Measurements from ENCODE around the gene ARL4A.

DNA sequence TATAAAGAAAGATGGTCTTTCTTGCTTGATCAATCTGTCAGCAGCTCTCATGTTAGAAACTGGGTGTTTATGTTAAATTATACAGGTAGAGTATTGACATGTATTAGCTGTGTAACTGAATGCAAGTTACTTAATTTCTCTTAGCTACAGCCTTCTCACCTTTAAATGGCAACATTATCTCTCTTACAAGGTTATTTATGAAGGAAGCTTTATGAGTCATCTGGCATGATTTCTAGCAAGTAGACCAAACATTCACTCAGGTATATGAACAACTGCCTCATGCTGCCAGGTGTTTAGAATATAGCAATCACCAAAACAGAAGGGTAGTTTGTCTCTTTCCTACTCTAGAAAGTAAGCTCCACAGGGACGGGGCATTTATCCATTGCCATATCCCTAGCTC, 8.5 kb downstream of the ARL4A start:
- TF ChIP-seq, protein P1, sequence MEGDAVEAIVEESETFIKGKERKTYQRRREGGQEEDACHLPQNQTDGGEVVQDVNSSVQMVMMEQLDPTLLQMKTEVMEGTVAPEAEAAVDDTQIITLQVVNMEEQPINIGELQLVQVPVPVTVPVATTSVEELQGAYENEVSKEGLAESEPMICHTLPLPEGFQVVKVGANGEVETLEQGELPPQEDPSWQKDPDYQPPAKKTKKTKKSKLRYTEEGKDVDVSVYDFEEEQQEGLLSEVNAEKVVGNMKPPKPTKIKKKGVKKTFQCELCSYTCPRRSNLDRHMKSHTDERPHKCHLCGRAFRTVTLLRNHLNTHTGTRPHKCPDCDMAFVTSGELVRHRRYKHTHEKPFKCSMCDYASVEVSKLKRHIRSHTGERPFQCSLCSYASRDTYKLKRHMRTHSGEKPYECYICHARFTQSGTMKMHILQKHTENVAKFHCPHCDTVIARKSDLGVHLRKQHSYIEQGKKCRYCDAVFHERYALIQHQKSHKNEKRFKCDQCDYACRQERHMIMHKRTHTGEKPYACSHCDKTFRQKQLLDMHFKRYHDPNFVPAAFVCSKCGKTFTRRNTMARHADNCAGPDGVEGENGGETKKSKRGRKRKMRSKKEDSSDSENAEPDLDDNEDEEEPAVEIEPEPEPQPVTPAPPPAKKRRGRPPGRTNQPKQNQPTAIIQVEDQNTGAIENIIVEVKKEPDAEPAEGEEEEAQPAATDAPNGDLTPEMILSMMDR (IDR thresholded peaks at IDR 0.05 in 2 of 3, conservative IDR thresholded peaks at IDR 0.05 in 1 of 3; ENCODE audit: control insufficient read depth in 2 of 3, extremely low read depth in 1 of 3, insufficient read depth in 1 of 3, low read depth in 3 of 3, low read length in 3 of 3), result no peak
- TF ChIP-seq CUX1 (IDR thresholded peaks at IDR 0.05; ENCODE audit: insufficient replicate concordance, low read depth, low read length) (no peak), RAD21 (IDR thresholded peaks at IDR 0.05; ENCODE audit: insufficient read depth, low read depth, low read length) (no peak), RFX5 (IDR thresholded peaks at IDR 0.05; ENCODE audit: low read depth, low read length) (no peak), POLR2A (IDR thresholded peaks at IDR 0.05; ENCODE audit: low read depth, low read length) (no peak), YBX1 (IDR thresholded peaks at IDR 0.05) (no peak), HDGF (IDR thresholded peaks at IDR 0.05) (no peak), NR2C1 (IDR thresholded peaks at IDR 0.05) (no peak), POLR2AphosphoS2 (IDR thresholded peaks at IDR 0.05; ENCODE audit: low read depth, low read length) (no peak)
- TF ChIP-seq, protein P2, sequence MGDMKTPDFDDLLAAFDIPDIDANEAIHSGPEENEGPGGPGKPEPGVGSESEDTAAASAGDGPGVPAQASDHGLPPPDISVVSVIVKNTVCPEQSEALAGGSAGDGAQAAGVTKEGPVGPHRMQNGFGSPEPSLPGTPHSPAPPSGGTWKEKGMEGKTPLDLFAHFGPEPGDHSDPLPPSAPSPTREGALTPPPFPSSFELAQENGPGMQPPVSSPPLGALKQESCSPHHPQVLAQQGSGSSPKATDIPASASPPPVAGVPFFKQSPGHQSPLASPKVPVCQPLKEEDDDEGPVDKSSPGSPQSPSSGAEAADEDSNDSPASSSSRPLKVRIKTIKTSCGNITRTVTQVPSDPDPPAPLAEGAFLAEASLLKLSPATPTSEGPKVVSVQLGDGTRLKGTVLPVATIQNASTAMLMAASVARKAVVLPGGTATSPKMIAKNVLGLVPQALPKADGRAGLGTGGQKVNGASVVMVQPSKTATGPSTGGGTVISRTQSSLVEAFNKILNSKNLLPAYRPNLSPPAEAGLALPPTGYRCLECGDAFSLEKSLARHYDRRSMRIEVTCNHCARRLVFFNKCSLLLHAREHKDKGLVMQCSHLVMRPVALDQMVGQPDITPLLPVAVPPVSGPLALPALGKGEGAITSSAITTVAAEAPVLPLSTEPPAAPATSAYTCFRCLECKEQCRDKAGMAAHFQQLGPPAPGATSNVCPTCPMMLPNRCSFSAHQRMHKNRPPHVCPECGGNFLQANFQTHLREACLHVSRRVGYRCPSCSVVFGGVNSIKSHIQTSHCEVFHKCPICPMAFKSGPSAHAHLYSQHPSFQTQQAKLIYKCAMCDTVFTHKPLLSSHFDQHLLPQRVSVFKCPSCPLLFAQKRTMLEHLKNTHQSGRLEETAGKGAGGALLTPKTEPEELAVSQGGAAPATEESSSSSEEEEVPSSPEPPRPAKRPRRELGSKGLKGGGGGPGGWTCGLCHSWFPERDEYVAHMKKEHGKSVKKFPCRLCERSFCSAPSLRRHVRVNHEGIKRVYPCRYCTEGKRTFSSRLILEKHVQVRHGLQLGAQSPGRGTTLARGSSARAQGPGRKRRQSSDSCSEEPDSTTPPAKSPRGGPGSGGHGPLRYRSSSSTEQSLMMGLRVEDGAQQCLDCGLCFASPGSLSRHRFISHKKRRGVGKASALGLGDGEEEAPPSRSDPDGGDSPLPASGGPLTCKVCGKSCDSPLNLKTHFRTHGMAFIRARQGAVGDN (IDR thresholded peaks at IDR 0.05), result no peak
